OCI-M1 (cell line): ENCODE data around the gene PHLDA1.
"Not testable (repeated sequence)": the region's sequence is repeated elsewhere in the genome, so short reads cannot be mapped to it uniquely, and the experiment has no call there.

Source experiments
- DNase-seq: peaks from one replicate; lab custom pipeline; 2025; lab: John Stamatoyannopoulos, UW

The PHLDA1 gene

DNA sequence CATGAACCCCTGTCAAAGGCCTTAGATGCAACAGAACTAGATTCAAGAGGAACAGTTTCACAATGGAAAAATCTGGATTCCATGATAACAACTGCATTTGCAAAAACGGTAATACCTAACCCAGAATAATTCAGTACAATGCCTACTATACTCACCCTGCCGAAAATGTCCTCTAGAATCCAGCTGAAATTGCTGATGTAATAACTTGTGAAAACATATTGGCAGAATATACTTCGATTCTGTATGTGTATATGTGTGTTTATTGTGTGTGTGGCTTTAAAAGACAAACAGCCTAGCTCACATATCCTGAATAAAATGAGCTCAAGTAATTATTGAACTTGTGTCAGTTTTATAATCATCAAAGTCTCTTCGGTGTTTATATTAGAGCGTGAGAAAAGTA lies 46.0 kb downstream of the PHLDA1 start:
- DNase-seq = peak; percentile 39

DNA sequence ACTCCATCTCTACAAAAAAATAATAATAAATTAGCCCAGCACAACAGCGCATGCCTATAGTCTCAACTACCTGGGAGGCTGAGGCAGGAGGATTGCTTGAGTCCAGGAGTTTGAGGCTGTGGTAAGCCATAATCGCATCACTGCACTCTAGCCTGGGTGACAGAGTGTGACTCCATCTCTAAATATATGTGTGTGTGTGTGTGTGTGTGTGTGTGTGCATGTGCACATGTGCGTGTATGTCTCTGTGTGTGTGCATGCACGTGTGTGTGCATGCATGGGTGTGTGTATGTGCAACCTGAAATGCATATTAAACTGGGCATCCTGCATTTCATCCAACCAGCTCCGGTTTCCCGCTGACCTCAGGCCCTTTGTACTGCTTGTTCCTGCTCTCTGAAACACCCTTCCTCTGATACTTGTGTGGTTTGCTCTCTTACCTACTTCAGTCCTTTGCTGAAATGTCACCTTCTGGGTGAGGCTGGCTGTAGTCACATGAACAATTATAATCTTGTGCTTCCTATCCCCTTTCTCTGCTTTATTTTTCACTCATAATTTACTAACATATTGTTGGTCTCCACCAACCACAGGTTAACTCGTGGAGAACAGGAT lies 46.9 kb downstream of the PHLDA1 start:
- no peak for DNase-seq

DNA sequence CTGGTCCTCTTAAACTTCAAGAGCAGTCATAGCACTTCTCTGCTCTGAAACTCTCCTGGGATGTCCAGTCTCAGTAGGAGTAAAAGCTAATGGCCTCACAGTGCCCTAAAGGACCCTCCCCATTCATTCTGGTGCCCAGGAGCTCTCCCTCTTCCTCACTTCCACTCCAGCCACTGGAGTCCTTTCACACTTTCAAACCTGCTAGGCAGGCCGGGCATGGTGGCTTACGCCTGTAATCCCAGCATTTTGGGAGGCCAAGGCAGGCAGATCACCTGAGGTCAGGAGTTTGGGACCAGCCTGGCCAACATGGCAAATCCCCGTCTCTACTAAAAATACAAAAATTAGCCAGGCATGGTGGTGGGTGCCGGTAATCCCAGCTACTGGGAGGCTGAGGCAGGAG lies 47.7 kb downstream of the PHLDA1 start:
- DNase-seq = not testable (repeated sequence)

DNA sequence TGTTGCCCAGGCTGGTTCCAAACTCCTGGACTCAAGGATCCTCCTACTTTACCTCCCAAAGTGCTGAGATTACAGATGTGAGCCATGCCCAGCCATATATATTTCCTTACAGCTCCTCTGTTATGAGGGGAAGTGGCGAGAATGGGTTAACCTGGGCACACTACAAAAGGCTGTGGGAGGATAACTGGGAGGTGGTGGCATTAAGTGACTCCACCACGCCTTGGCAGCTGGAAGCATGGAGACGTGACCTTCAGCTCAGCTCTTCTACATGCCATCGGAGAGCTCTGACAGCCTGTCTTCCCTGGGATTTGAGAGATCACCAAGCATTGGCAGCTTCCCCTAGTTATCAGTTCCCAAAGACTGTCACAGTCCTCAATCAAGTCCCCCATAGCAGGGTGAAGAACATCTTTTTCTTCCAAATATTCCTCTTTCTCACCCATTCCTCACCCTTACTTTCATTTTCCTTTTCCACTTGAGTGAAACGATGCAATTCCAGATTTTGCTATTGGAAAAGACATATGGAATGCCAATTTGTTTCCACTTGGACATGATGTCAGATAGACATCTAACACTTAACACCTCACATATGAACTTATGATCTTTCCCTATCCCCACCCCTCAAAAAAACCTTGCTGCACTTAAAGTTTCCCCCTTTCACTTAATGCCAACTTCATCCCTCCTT lies 48.5 kb downstream of the PHLDA1 start:
- no peak for DNase-seq

DNA sequence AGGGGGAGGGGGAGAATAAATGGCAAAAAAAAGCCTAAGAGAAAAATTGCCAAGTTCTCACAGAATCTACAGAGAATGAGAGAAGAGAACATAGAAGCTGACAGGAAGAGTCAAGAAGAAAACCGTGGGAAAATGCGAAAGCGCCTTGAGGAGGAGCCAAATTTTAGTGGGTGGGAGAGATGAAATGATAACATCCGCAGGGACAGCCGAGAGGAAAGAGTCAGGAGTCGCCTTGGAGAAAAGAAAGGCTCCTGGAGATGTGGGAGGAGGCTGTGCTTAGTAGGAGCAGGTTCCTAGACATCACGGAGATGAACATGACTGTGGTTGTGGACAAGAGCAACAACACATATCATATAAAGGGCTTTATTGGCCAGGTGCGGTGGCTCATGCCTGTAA lies 49.4 kb downstream of the PHLDA1 start:
- DNase-seq = no peak

DNA sequence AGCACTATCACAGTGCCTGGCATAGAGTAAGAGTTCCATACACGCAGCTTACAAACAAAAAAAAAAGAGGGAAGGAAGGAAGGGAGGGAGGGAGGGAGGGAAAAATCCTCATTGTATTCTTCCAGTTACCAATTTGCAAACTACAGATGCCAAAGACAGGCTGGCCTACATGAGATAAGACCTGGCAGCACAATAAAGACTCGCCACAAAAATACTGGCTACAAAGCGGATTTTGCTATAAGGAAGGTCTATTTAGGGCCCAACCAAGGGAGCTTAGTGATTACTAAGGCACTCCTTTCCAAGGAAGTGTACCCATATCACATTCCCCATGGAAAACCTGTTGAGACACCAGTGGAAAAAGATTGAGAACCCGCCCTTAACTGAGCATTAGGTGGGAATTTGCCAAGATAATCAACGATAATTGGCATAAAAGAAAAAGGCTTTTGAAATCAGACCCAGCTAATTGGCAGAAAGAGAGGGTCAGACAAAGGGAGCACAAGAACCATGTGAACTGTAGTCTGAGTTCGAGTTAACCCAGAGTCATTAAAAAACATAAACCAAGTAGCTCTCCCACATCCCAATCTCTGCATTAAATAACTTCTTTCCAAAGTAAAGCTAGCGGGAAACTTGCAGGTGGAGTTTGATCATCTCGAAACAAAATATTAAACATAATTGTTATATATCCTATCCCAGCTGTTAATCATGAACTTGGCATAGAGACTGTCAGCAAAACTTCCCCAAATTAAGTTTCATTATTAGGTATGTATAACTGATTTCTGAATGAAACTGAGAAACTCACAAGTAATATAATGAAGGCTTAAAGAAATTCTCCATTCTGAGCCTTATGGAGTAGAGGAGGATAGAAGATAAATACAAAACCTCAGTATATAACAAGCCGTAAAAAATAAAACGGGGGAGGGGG lies 50.1 kb downstream of the PHLDA1 start:
- DNase-seq = no peak

DNA sequence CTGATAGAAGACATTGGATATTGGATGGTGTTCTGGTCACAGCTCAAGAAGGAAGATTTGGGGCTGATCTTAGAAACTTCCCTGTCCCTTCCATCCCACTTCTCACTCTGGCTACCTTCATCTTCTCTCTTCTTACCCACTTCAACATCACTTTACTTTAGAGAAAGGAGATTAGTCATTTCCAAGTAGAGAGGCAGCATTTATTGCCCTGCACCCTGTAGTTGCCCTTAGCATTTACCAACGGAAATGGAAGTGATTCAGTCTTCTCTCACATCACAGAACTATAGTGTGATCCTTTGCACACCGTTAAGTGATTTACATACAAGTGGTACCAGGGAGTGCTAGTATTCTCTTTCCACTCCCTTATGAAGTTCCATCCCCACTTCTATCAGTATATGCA lies 52.4 kb downstream of the PHLDA1 start:
- no peak for DNase-seq

DNA sequence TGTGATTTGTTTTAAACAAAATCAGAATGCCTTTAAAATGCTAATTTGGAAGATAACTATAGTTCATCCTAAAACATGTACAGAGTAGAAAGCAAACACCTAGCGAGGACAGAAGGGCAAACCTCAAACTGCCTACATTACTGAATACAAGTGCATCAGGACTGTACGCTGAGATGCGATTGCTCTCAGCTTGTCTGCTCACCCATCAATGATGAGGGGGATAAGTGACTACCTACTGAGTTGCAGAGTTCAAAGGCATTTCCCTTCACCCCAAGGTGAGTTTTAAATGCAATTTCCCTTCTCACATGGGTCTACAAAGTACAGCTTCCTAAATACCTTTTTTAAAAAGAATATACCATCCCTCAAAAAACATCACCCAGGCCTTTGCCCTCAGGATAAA lies 52.9 kb downstream of the PHLDA1 start:
- DNase-seq = no peak

DNA sequence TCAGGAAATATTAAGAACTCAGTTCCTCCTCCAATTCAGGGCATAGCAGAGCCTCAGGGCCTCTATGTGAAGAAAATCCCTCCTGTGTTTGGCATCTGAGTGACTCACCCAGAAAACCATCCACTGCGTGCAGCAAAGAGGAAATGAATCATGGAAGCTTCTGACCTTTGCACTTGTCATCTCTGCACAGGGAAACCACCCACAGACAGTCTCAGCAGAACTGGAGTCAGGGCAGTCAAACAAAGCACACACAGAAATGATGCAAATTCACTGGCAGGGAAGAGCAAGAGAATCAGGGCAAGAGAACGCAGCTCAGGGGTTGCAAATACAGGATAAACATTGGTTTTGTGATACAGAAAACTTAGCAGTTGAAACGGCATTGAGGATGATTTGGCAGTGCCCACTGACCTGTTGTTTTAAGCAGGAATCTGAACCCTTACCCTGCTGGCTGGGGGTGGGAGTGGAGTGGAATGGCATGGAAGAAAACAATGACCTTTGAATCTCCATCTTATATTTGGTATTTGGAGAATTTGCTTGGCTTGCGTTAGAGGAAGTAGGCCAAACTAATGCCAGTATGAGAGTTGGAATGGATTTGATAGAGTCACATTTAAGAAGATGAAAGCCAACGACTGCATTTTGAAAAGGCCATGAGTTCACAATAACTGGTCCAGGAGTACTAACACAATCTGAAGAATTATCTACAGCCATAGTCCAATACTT lies 53.5 kb downstream of the PHLDA1 start:
- DNase-seq = peak; percentile 77

DNA sequence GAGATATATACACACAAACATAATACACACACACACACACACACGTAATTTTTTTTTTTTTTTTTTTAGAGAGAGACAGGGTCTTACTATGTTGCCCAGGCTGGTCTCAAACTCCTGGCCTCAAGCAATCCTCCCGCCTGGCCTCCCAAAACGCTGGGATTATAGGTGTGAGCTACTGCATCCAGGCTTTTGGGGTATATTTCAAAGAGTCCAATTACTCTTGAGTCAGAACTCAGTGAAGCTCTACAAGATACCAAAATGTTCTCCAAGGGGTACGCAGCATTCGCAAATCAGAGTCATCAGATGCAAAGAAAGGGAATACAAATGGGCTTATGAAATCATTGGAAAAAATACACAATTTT lies 54.0 kb downstream of the PHLDA1 start:
- no peak for DNase-seq

DNA sequence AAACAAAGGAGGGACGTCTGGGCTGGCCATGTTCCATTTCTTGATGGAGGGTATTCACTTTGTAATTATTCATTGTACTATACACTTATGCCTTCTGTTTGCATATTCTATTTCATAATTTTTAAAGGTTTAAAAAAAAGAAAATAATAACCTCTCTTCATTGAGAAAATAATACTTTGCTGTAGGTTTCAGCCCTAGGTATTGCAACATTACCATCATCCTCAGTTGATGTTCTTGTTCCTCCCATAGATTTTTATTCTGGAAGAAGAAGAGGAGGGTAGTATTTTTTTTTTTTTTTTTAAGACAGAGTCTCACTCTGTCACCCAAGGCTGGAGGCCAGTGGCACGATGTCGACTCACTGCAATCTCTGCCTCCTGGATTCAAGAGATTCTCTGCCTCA lies 54.7 kb downstream of the PHLDA1 start:
- no peak for DNase-seq

DNA sequence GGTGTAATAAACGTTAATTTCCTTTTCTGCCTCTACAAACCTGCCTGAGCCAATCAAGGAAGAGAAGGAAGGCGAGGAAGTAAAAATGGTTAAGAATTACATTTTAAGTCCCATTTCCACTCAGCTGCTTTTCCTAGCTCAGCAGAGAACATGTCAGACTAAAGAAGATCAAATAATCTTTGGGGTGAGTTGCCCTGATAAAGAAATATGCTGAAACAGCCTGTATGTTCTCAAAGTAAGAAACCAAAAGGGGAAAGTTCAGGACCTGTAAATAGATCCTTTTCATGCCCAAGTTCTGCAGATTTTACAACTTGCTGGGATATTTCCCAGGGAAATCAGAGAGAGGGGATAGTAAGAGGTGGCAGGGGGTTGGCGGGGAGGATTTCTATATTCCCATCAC lies 55.5 kb downstream of the PHLDA1 start:
- no peak for DNase-seq

DNA sequence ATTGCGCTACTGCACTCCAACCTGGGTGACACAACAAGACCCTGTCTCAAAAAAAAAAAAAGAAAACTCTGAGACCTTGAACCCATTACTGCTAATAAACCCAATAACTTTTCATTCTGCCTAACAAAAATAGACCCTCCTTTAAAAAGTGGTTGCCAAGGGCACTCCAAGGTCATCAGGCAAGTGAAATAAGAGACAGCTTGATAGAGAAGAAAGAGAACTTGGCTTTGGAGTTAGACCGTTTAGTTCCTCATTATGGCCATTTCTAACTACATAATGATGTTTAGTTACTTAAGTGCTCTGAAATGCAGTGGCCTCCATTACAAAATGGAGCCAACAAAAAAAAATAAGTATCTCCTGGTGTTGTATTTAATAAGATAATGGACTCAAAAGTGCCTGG lies 55.9 kb downstream of the PHLDA1 start:
- DNase-seq = peak; percentile 31
